GM18519 (cell line): Measurements from ENCODE around the gene ANKAR.
"Not testable (repeated sequence)": the region's sequence is repeated elsewhere in the genome, so short reads cannot be mapped to it uniquely, and the experiment has no call there.

Experiments
- ATAC-seq: cut with Tn5 transposase; IDR thresholded peaks from one replicate; pipeline ENCODE4 v1.9.1; 2021; ENCODE audit warnings: mild to moderate bottlenecking, moderate library complexity; ENCODE audit not compliant: unreplicated experiment, low FRiP score

Gene ANKAR

GRCh38 chr2:189674374-189675112 lies at the start of gene ANKAR:
Gene ANKAR (plus strand): TSS chr2:189674670. CDS start chr2:189676491, 1,821 bp downstream.
- peak; percentile 92 for ATAC-seq

- ATAC-seq, result no peak
Observed at GRCh38 chr2:189625636-189626035, 48.8 kb upstream of the ANKAR start.

- no peak for ATAC-seq
Observed at GRCh38 chr2:189627789-189628188, 46.7 kb upstream of the ANKAR start.

GRCh38 chr2:189628817-189629530 lies 45.5 kb upstream of the ANKAR start:
- no peak for ATAC-seq

GRCh38 chr2:189629531-189630453 lies 44.7 kb upstream of the ANKAR start:
- ATAC-seq, result no peak

- ATAC-seq, result no peak
Observed at GRCh38 chr2:189631849-189632248, 42.6 kb upstream of the ANKAR start.

- ATAC-seq, result no peak
Observed at GRCh38 chr2:189633392-189633811, 41.1 kb upstream of the ANKAR start.

GRCh38 chr2:189635353-189635752 lies 39.1 kb upstream of the ANKAR start:
- ATAC-seq, result no peak

- ATAC-seq, result no peak
Observed at GRCh38 chr2:189638301-189639006, 36.0 kb upstream of the ANKAR start.

GRCh38 chr2:189639007-189639609 lies 35.4 kb upstream of the ANKAR start:
- no peak for ATAC-seq

- no peak for ATAC-seq
Observed at GRCh38 chr2:189641002-189641401, 33.5 kb upstream of the ANKAR start.

- ATAC-seq, result no peak
Observed at GRCh38 chr2:189641590-189641989, 32.9 kb upstream of the ANKAR start.

- no peak for ATAC-seq
Observed at GRCh38 chr2:189646521-189646920, 27.9 kb upstream of the ANKAR start.

- no peak for ATAC-seq
Observed at GRCh38 chr2:189648846-189649509, 25.5 kb upstream of the ANKAR start.

GRCh38 chr2:189651284-189651683 lies 23.2 kb upstream of the ANKAR start:
- no peak for ATAC-seq

GRCh38 chr2:189653464-189653863 lies 21.0 kb upstream of the ANKAR start:
- ATAC-seq, result not testable (repeated sequence)

GRCh38 chr2:189654641-189655040 lies 19.8 kb upstream of the ANKAR start:
- ATAC-seq, result no peak

- ATAC-seq, result no peak
Observed at GRCh38 chr2:189657867-189658266, 16.6 kb upstream of the ANKAR start.
